COR-L47 (cell line): ENCODE results near the gene ALKBH2.
"Not testable (repeated sequence)": the region's sequence is repeated elsewhere in the genome, so short reads cannot be mapped to it uniquely, and the experiment has no call there.

Experiments used
- DNase-seq: peaks from one replicate; lab custom pipeline; 2025; lab: John Stamatoyannopoulos, UW

Gene ALKBH2

DNA sequence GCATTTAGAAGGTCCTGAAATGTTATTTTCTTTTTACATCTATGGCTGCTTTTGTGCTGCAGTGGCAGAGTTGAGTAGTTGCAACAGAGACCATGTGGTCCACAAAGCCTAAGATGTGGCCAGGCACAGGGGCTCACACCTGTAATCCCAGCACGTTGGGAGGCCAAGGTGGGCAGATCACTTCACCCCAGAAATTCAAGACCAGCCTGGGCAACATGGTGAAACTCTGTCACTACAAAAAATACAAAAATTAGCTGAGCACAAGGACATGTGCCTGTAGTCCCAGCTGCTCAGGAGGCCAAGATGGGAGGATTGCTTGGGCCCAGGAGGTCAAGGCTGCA is 27.4 kb downstream of the ALKBH2 start:
- no peak for DNase-seq

DNA sequence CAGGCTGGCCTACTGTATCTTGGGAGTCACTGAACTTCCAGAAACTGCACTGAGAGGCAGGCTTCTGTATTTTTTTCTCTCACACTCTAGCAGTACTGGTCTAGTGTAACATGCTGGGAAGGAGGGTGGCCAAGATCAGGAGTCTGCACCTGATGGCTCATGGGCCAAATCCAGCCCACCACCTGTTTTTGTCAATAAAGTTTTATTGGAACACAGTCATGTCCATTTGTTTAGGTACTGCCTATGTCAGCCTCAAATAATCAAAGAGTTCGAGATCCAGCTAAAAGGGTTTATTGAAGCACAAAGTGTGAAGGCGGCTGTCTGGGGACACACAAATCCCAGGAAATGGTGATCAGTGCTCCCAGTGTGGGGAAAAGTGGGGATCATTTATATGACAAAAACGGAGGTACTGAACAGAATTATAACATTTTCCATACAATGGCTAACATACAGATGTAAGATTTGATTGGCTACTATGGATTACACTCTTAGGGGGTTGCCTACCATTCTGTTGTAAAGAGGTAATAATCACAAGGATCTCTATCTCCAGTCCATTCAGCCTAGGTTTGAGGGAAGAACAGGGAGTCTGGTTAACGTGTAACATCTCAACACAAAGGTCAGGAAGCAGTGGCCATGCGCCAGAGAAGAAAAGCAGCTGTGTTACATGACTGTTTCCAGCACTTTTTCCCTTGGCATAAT is 28.0 kb downstream of the ALKBH2 start:
- DNase-seq, result no peak

DNA sequence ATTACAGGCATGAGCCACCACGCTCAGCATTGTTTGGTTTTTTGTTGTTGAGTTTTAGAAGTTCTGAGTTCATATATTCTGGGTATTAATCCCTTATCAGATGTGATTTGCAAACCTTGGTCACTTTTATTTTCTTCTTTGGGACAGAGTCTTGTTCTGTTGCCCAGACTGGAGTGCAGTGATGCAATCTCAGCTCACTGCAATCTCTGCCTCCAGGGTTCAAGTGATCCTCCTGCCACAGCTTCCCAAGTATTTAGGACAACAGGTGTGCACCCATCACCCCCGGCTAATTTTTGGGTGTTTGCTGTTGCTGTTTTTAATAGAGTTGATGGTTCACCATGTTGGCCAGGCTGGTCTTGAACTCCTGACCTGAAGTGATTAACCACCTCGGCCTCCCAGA is 29.1 kb downstream of the ALKBH2 start:
- no peak for DNase-seq

DNA sequence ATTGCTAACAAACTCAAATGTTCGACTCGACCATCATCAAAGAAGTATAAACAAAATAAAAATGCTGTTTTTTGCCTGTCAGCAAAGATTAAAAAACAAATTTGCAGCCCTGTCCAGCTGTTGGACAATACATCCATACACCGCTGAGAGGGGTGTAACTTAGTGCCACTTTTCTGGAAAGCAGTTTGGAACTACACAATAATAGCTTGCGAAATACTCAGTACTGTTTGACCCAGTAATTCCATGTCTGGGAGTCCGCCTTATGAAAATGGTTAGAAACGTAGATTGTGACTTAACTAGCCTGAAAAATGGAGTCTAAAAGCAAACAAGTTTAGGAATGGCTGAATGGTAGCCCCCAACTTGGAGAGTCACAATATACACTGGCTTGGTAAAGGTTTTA is 34.5 kb downstream of the ALKBH2 start:
- DNase-seq, result no peak

DNA sequence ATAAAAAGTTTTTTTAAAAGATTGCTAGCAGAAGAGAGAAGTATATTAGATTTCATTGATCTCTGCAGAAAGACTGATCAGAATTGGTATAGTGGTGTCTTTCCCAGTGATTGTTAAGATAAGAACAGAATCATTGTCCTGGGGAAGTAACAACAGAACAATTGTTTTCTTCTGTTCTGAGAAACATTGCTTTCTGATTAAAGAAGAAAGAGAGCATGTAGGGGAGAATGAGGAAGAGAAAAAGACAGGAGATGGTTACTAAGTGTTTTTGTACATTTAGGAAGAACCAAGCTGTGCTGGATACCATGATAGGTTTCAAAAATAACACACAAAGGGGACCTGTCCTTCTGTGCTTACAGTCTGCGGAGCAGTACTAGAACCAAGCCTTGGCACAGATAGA is 35.9 kb downstream of the ALKBH2 start:
- no peak for DNase-seq

DNA sequence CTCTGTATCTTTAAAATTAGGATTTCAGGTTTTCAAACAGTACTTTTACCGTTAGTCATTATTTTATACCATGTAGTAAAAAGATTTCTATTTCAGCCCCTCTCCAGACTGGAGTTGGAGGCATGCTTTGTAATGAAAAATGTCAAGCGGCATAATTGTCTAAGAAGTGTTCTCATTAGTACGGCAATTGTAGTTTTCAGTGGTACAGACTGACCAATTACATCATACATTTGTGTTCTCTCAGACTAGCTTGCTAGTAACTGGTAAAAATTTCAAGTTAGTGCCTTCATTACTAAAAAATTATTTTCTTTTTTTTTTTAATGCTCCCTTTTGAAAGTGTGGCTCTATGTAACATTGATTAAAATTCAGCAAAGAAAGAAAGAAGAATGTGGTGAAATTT is 36.4 kb downstream of the ALKBH2 start:
- no peak for DNase-seq

DNA sequence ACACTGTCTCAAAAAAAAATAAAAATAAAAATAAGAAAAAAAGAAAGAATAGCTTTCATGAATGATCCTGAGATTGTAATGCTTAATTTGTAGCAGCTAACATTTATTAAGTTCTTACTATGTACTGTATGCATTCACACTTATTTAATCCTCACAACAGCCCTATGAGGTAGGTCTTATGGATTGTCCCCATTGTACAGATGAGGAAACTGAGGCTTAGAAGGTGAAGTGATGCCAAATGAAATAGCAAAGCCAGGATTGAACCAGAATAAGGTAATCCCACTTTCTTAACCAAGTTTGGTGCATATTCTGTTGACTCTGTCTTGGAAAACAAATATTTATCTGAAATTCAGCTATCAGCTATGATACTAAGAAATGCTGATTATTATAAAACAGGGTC is 38.8 kb downstream of the ALKBH2 start:
- DNase-seq, result no peak

DNA sequence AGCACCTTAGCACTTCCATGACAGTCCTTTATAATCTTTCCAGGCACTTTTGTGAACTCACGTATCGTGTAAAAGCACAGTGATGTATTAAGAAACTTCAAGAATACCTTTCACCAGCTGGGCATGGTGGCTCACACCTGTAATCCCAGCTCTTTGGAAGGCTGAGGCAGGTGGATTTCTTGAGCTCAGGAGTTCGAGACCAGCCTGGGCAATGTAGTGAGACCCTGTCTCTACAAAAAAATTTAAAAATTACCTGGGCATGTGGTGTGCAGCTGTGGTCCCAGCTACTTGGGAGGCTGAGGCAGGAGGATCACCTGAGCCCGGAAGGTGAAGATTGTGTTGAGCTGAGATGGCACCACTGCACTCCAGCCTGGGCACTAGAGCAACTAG is 39.2 kb downstream of the ALKBH2 start:
- not testable (repeated sequence) for DNase-seq

DNA sequence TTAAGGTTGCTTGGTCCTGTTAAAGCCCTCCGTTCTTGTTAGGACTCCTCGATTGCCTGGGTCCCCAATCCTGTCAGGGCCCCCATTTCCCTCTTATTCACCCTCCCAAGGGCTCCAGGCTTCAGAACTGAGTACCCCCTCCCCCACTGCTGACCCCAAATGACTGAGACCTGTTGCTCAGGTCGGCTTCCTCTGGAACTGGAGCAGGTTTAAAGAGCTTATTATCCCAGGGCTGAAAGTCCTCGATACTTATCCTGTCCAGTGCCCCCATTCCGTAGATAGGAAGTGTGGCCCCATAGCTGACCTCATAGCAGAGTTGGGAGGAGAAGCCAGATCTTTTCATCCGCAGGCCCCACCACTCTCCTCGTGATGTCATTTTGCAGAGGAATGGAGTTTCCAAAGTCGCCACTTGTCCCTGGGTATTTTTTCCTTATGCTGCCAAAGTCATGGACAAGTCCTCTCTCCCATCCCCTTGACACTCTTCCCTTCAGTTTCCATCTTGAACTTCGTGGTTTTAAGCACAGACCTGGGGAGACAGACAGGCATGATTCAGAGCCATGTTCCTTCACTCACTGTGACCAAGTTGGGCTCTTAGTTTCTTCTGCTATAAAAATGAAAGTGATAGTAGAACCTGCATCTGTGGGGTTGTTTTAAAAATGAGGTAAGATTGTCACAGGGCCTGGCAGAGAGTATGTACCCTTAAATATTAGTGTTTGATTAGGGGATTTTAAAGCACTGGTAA is 39.7 kb downstream of the ALKBH2 start:
- DNase-seq, result no peak

DNA sequence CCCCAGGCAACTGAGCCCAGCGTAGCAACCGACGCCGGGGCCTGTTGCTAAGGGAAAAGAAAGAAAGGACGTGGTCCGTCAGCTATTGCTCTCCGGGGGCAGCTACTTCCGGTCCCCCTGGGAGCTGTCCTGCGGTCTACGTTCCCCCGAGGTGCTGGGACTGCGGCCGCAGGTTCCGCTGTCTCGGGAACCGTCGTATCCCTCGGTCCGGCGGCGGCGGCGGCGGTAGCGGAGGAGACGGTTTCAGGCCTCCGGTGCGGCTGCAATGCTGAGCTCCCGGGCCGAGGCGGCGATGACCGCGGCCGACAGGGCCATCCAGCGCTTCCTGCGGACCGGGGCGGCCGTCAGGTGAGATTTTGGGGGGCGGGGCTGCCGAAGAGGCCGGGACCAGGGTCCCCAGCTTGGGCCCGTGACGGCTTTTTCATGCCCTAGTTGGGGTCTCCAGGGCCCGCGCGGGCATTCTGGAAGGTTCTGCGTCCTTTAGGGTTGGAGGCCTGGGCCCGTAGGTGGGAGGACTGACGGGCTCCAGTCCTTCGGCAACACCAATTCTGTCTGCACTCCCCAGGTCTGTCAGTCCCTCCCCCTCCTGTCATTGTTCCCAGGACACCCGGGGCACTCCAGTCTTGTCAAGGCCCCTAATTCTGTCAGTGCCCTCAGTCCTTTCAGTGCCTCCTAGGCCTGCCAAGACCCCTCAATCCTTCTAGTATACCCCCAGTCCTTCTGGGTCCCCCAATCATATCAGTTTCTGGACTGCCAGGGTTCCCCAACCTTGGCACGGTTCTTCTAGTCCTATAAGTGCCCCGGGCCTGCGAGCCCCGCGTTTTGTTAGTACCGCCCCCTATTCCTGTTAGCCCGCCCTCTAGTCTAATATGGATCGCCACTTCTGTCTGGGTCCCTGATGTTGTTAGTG is 40.6 kb downstream of the ALKBH2 start, which contains the start of gene USP30:
TSS of gene USP30 (plus strand) at position 163 of the 910 bp plus-strand sequence. CDS start at position 266, 103 bp downstream.
- peak; percentile 81 for DNase-seq

DNA sequence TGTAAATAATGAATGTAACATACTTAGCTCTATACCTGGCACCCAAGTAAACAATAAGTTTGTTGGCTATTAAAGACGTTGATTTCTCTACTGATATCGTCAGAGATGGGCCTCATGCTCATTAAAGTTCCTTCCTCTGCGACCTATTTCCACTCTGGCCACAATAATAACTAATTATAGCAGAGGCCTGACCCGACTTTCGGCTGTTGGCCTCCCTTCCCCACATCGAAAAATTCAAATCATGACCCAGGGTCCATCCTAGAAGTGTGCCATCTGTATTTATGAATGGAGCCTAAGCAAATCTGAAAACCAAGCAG is 41.2 kb downstream of the ALKBH2 start:
- no peak for DNase-seq

DNA sequence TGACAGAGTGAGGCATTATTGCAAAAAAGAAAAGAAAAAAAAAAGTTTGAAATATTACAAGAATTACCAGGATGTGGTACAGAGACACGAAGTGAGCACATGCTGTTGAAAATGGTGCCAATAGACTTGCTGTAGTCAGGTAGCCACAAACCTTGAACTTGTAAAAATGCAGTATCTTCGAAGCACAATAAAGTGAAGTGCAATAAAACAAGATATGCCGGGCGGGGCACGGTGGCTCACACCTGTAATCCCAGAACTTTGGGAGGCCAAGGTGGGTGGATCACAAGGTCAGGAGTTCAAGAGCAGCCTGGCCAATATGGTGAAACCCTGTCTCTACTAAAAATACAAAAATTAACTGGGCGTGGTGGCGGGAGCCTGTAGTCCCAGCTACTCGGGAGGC is 43.5 kb downstream of the ALKBH2 start:
- DNase-seq, result not testable (repeated sequence)

DNA sequence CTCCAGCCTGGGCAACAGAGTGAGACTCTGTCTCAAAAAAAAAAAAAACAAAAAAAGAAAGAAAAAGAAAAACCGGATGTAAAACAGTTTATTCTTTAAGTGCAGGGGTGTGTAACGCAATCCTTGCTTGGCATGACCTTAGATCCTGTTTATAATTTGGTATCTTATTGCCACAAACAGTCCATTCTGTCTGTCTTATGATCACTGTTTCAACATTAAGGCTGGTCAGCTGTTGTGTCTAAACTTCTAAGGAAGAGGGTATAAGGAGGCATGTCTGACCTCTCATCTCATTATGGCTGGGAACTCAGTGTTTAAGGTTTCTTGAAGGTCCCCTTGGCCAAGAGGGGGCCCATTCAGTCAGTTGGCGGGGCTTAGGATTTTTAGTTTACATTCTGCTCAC is 44.6 kb downstream of the ALKBH2 start:
- DNase-seq, result not testable (repeated sequence)

DNA sequence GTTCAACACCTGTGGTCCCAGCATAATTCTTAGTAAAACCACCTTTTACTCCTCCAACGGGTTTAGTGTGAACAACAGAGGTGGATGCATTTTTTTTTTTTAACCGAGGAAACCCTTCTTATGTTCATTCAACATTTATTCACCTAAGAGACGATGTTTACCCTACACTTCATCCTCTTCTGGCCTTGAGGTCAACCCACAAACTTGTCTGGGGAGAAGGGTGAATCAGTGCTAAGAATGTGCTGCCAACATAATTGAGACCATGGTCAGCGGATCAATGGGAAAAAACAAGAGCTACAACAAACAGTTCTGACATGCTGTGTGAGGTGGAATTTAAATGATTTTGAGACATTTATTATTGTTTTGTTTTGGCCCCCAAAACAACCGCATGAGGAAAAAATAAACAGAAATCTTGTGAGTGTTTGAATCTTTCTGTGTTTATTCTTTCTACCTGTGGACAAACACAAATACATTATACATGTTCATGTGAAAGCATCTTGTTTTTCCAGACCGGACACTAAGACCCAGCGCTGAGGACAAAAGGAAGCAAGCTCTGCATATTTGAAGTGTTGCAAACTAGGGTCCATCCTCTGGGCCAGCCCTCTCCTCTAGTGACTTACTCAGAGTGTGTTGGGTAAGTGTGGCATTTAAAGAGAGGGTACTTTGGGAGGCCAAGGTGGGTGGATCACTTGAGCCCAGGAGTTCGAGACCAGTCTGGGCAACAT is 46.0 kb downstream of the ALKBH2 start:
- DNase-seq, result no peak

DNA sequence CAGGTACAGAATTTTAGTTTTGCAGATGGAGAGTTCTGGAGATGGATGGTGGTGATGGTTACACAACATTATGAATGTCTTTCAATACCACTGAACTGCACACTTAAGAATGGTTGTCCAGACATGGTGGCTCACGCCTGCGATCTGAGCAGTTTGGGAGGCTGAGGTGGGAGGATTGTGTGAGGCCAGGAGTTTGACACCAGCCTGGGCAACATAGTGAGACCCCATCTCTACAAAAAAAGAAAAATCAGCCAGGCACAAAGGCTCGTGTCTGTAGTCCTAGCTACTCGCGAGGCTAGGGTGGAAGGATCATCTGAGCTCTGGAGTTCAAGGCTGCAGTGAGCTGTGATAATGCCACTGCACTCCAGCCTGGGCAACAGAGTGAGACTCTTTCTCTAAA is 49.0 kb downstream of the ALKBH2 start:
- DNase-seq, result no peak
